Measurements from ENCODE around the gene CEP112.

CEP112 gene

DNA sequence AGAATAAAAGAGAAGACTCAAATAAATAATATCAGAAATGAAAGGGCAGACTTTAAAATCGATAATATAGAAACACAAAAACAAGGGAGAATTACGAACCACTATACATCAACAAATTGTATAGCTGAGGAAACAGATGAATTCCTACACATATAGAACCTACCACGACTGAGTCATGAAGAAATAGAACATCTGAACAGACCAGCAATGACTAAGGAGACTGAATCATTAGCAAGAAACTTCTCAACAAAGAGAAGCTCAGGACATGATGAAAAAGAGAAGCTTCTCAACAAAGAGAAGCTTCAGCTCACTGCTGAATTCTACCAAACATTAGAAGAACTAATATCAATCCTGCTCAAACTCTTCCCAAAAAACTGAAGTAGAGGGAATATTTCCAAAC is 255.9 kb downstream of the CEP112 start:
- DNase-seq (ENCODE audit: insufficient read length, low spot score) (no peak), FAIRE-seq (no peak)
- TF ChIP-seq POLR2A (IDR thresholded peaks at IDR 0.05; ENCODE audit: low read depth, low read length) (no peak), PAX5 (IDR thresholded peaks at IDR 0.05; ENCODE audit: insufficient read depth, low read length, severe bottlenecking) (no peak), SPI1 (IDR thresholded peaks at IDR 0.05; ENCODE audit: low read depth, low read length) (no peak), POLR2AphosphoS5 (IDR thresholded peaks at IDR 0.05; ENCODE audit: low read depth, low read length) (no peak), POU2F2 (IDR thresholded peaks at IDR 0.05; ENCODE audit: low read depth, low read length) (no peak), TAF1 (IDR thresholded peaks at IDR 0.05; ENCODE audit: low read depth, low read length) (no peak)

DNA sequence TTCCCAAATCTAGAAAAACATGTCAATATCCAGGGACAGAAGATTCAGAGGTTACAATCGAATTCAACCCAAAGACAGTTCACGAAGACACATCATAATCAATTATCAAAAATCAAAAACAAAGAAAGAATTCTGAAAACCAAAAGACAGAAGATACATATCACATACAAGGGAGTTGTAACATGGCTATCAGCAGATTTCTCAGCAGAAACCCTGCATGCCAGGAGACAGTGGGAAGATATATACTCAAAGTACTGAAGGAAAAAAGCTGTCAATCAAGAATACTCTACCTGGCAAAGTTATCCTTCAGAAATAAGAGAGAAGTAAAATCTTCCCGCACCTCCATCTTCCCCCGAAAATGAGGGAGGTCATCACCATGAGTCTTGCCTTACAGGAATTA is 258.6 kb downstream of the CEP112 start:
- TF ChIP-seq PAX5 (IDR thresholded peaks at IDR 0.05; ENCODE audit: insufficient read depth, low read length, severe bottlenecking) (no peak), POU2F2 (IDR thresholded peaks at IDR 0.05; ENCODE audit: low read depth, low read length) (no peak), TAF1 (IDR thresholded peaks at IDR 0.05; ENCODE audit: low read depth, low read length) (no peak), SPI1 (IDR thresholded peaks at IDR 0.05; ENCODE audit: low read depth, low read length) (no peak), POLR2AphosphoS5 (IDR thresholded peaks at IDR 0.05; ENCODE audit: low read depth, low read length) (no peak), POLR2A (IDR thresholded peaks at IDR 0.05; ENCODE audit: low read depth, low read length) (no peak)
- DNase-seq (ENCODE audit: insufficient read length, low spot score) (no peak), FAIRE-seq (no peak)

DNA sequence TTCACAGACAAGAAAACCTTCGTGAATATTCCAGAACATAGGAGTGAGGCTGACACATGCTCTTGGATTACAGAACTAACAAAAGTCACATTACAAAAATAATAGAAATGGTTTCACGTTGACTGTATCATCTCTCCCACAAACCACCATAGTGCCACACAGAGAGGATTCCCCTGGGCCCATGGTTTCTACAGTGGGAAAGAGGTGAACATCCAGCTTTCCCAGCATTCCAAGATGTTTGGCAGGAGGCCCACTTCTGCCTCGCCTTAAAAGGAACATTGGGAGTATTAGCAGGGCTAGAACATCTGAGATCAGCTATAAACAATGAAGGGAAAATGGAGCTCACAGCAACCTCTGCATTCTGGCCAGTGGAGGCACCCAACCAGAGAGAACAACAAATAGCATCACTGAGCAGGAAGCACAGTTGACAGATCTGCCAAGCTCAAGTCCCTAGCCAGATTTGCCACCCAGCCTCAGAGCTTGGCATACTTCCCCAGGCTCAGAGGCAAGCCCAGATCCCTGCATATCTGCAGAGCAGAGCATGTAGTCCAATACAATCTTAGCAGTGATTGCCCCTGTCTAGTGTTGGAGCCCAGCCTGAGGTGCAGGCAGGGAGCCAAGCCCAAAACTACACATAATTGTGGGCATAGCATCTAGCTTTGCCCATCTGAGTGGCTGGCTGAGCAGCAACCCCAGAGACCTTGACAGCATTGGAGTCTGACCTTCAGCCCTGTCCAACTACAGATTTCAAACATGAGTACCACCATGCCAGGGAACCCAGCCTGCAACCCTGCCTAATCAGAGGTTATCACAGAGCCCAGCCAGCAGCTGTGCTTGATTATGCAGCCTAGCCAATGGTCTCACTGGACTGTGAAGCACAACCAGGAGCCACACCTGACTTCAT is 260.4 kb downstream of the CEP112 start:
- TF ChIP-seq PAX5 (IDR thresholded peaks at IDR 0.05; ENCODE audit: insufficient read depth, low read length, severe bottlenecking), result no peak
- TF ChIP-seq POLR2AphosphoS5 (IDR thresholded peaks at IDR 0.05; ENCODE audit: low read depth, low read length), result no peak
- no peak for TF ChIP-seq POLR2A (IDR thresholded peaks at IDR 0.05; ENCODE audit: low read depth, low read length)
- TF ChIP-seq POU2F2 (IDR thresholded peaks at IDR 0.05; ENCODE audit: low read depth, low read length), result no peak
- FAIRE-seq (no peak), DNase-seq (ENCODE audit: insufficient read length, low spot score) (no peak)

- no peak for TF ChIP-seq SPI1 (IDR thresholded peaks at IDR 0.05; ENCODE audit: low read depth, low read length)
- TF ChIP-seq TAF1 (IDR thresholded peaks at IDR 0.05; ENCODE audit: low read depth, low read length), result no peak
- TF ChIP-seq POU2F2 (IDR thresholded peaks at IDR 0.05; ENCODE audit: low read depth, low read length), result no peak
- TF ChIP-seq POLR2AphosphoS5 (IDR thresholded peaks at IDR 0.05; ENCODE audit: low read depth, low read length), result no peak
- no peak for TF ChIP-seq PAX5 (IDR thresholded peaks at IDR 0.05; ENCODE audit: insufficient read depth, low read length, severe bottlenecking)
- TF ChIP-seq POLR2A (IDR thresholded peaks at IDR 0.05; ENCODE audit: low read depth, low read length), result no peak
- no peak for FAIRE-seq
Observed at GRCh38 chr17:65930140-65930730, 261.7 kb downstream of the CEP112 start.

DNA sequence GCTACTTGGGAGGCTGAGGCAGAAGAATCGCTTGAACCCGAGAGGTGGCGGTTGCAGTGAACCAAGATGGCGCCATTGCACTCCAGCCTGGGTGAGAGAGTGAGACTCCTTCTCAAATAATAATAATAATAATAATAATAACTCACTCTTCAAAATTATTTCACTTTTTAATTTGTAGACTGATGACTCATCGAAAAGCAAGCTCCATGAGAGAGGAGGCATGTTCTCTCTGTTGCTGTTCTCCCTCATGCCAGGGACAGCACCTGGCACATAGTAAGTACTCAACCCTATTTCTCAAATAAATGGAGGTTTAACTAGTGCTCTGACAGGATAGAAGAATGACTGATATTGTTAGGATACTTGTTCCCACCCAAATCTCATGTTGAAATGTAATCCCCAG is 265.3 kb downstream of the CEP112 start:
- no peak for FAIRE-seq
- TF ChIP-seq POU2F2 (IDR thresholded peaks at IDR 0.05; ENCODE audit: low read depth, low read length) (no peak), TAF1 (IDR thresholded peaks at IDR 0.05; ENCODE audit: low read depth, low read length) (no peak), POLR2A (IDR thresholded peaks at IDR 0.05; ENCODE audit: low read depth, low read length) (no peak), SPI1 (IDR thresholded peaks at IDR 0.05; ENCODE audit: low read depth, low read length) (no peak), PAX5 (IDR thresholded peaks at IDR 0.05; ENCODE audit: insufficient read depth, low read length, severe bottlenecking) (no peak), POLR2AphosphoS5 (IDR thresholded peaks at IDR 0.05; ENCODE audit: low read depth, low read length) (no peak)
- DNase-seq (ENCODE audit: insufficient read length, low spot score), result no peak

More at GRCh38 chr17:65930140-65930730, 261.7 kb downstream of the CEP112 start:
- no peak for DNase-seq (ENCODE audit: insufficient read length, low spot score)

DNA sequence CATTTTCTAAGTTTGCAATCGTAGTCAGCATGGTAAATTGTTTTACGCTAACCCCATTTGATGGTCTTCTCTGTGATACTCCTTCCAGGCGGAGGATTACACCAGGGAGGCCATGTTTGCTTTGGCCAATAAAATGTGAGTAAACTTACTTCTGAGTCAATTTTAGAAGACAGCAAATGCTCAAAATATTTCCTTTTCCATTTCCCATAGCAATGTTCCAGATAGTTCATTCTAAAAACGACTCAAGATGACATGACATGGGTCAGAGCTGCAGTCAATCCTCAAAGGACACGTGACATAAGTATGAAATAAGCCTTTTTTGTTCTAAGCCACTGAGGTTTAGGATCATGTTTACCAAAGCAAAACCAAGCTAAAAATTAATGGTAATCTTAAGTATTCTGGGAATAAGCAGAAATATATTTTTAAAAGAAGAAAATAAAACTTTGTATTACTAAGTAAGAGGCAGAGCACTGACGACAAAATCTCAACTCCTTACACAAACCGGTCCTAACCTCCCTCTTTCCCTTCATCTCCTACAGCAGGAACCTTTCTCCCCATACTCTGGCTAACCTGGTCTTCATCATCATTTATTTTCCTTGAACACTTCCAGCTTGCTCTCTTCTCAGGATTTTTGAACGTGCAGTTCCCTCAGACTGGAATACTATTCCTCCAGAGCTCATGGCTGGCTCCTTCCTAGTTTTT is 266.2 kb downstream of the CEP112 start:
- FAIRE-seq (no peak), DNase-seq (ENCODE audit: insufficient read length, low spot score) (no peak)
- TF ChIP-seq POU2F2 (IDR thresholded peaks at IDR 0.05; ENCODE audit: low read depth, low read length) (no peak), POLR2AphosphoS5 (IDR thresholded peaks at IDR 0.05; ENCODE audit: low read depth, low read length) (no peak), POLR2A (IDR thresholded peaks at IDR 0.05; ENCODE audit: low read depth, low read length) (no peak), TAF1 (IDR thresholded peaks at IDR 0.05; ENCODE audit: low read depth, low read length) (no peak), PAX5 (IDR thresholded peaks at IDR 0.05; ENCODE audit: insufficient read depth, low read length, severe bottlenecking) (no peak), SPI1 (IDR thresholded peaks at IDR 0.05; ENCODE audit: low read depth, low read length) (no peak)

DNA sequence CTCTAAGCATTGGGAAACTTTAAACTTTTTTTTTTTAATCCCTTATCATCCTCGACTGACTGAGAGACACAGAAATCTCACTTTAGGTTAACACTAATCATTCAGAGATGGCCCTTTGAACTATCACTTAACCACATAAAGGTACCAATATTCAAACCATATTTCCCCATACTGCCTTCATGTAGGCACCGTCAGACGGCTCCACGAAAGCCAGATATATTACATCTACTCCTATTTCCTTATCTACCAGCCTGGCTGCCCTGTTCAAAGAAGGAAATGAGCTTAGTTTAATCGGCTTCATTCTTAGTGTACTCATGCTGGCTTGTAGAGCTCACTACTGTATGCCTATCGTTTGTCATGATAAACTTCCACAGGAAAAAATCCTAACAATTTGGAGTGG is 270.9 kb downstream of the CEP112 start:
- no peak for DNase-seq (ENCODE audit: insufficient read length, low spot score)
- FAIRE-seq, result no peak
- TF ChIP-seq PAX5 (IDR thresholded peaks at IDR 0.05; ENCODE audit: insufficient read depth, low read length, severe bottlenecking) (no peak), POU2F2 (IDR thresholded peaks at IDR 0.05; ENCODE audit: low read depth, low read length) (no peak), POLR2A (IDR thresholded peaks at IDR 0.05; ENCODE audit: low read depth, low read length) (no peak), SPI1 (IDR thresholded peaks at IDR 0.05; ENCODE audit: low read depth, low read length) (no peak), POLR2AphosphoS5 (IDR thresholded peaks at IDR 0.05; ENCODE audit: low read depth, low read length) (no peak), TAF1 (IDR thresholded peaks at IDR 0.05; ENCODE audit: low read depth, low read length) (no peak)

DNA sequence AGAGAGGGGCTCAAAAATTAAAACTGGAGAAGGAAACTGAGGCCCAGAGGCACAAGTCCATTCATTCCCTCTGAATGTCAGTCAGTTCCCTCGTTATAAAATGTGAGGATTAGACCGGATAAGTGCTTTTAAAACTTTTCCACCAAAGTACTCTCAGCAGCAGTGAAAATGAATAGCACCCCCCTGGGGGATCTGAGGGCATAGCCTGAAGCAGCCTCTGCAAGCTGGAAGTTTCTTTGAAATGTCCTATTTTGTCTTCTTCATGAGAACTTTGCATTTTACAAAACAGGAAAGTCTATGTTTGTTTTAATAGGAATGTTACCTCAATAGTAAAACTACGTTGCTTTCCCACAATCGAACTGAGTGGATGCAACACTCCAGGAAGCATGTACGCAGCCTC is 273.0 kb downstream of the CEP112 start:
- FAIRE-seq, result no peak
- TF ChIP-seq POLR2AphosphoS5 (IDR thresholded peaks at IDR 0.05; ENCODE audit: low read depth, low read length) (no peak), TAF1 (IDR thresholded peaks at IDR 0.05; ENCODE audit: low read depth, low read length) (no peak), SPI1 (IDR thresholded peaks at IDR 0.05; ENCODE audit: low read depth, low read length) (no peak), POU2F2 (IDR thresholded peaks at IDR 0.05; ENCODE audit: low read depth, low read length) (no peak), PAX5 (IDR thresholded peaks at IDR 0.05; ENCODE audit: insufficient read depth, low read length, severe bottlenecking) (no peak), POLR2A (IDR thresholded peaks at IDR 0.05; ENCODE audit: low read depth, low read length) (no peak)

GRCh38 chr17:65918500-65918899 is 273.4 kb downstream of the CEP112 start:
- TF ChIP-seq POLR2AphosphoS5 (IDR thresholded peaks at IDR 0.05; ENCODE audit: low read depth, low read length), result no peak
- no peak for FAIRE-seq

More for the DNA sequence above, 273.0 kb downstream of the CEP112 start:
- no peak for DNase-seq (ENCODE audit: insufficient read length, low spot score)

More at GRCh38 chr17:65918500-65918899, 273.4 kb downstream of the CEP112 start:
- DNase-seq (ENCODE audit: insufficient read length, low spot score), result no peak

Measured in GM12891 (cell line).